HCT116 (cell line): ENCODE measurements around the gene AMT.

Experiments used
- CBX3 ChIP-seq: IDR thresholded peaks from 2 replicates; pipeline ENCODE4 v1.6.1; 2012; ENCODE audit warnings: low read depth
- CTCF ChIP-seq, 3 experiments: fragments of 200-600 bp in 1 of 3; sonication (generic) in 1 of 3; IDR thresholded peaks in 2 of 3; conservative IDR thresholded peaks in 1 of 3; 2 replicates each; pipeline ENCODE4 v1.5.1; 2012 to 2017; ENCODE audit warnings: low read depth in 2 of 3, low read length in 2 of 3, antibody characterized with exemption in 1 of 3, borderline replicate concordance in 1 of 3, control low read depth in 1 of 3, mild to moderate bottlenecking in 1 of 3, mixed read lengths in 1 of 3, mixed run types in 1 of 3, moderate library complexity in 1 of 3; ENCODE audit not compliant: insufficient read depth in 1 of 3
- EZH2 ChIP-seq: fragments of 200-600 bp; sonication (generic); IDR thresholded peaks from 2 replicates; pipeline ENCODE4 v1.6.1; 2017; ENCODE audit warnings: antibody characterized with exemption, mixed run types
- EZH2phosphoT487 ChIP-seq: fragments of 200-600 bp; IDR thresholded peaks from 2 replicates; pipeline ENCODE4 v1.6.1; 2018; ENCODE audit warnings: antibody characterized with exemption, borderline replicate concordance
- RAD21 ChIP-seq: IDR thresholded peaks from 2 replicates; pipeline ENCODE4 v1.6.1; 2012; ENCODE audit warnings: low read depth, mild to moderate bottlenecking
- SIN3A ChIP-seq: IDR thresholded peaks from 2 replicates; pipeline ENCODE4 v1.6.1; 2012; ENCODE audit warnings: low read depth
- SRF ChIP-seq: IDR thresholded peaks from 2 replicates; pipeline ENCODE4 v1.6.1; 2012; ENCODE audit warnings: low read depth

GRCh38 chr3:49445391-49445790, 23.1 kb upstream of the AMT start:
- no peak for TF ChIP-seq CBX3
- no peak for TF ChIP-seq SIN3A
- no peak for TF ChIP-seq RAD21
- TF ChIP-seq CTCF (IDR thresholded peaks at IDR 0.05 in 2 of 3, conservative IDR thresholded peaks at IDR 0.05 in 1 of 3; ENCODE audit: borderline replicate concordance in 1 of 3, insufficient read depth in 1 of 3, low read depth in 2 of 3, low read length in 2 of 3) = no peak
- TF ChIP-seq EZH2 = no peak
- TF ChIP-seq SRF = no peak
- TF ChIP-seq EZH2phosphoT487 = no peak
